Measurements from ENCODE around the gene NKX2-3. TPM values are rescaled to one million over a fixed set of nuclear protein-coding genes. Genes with fewer than 3 reads are reported as not detected.

Gene NKX2-3
- total RNA-seq, 1 donor from 2014 or later, result not detected

DNA sequence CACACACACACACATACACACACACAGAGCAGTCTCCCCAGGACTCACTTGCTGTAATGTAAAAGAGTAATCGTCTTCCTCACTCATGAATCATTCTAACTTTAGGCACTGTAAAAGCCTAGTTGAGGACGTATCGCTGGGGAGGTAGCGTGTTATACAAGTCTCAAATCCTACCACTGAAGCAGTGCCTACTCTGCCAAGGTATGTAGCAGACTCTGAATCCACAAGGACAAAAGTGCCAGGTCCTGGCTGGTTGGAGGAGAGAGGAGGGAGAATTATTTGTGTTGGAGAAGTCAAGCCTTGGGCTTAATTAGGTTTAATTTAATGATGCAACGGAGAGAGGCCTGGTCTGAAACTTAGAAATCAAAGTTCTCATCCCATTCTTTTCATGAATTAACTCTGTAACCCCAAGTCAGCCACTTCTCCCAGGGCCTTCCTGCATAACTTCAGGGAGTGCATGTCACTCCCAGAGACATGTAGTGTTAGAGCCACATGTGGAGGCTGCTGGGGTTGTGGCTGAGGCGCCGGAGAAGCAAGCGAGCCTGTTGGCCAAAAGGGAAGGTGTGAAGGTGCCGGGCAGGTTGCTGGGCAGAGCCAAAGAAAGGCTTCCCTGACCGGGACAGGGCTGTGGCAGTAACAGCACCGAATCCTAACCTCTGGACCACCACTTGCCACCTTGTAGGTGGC, 36.7 kb downstream of the NKX2-3 start:
- Histone ChIP-seq H3K4me1 (ENCODE audit: insufficient read depth, low read length) (no peaks in the 10 kb centered on the region), H3K4me3 (ENCODE audit: insufficient read depth, low read depth, low read length) (no peak overlapping the region), H3K9me3 (ENCODE audit: insufficient read depth, low read depth, low read length) (no peaks in the 10 kb centered on the region), H3K79me2 (ENCODE audit: insufficient read depth, low read length) (no peaks in the 10 kb centered on the region), H3K27ac (ENCODE audit: low read depth, low read length) (no peak overlapping the region), H3K27me3 (ENCODE audit: insufficient read depth, low read length) (peaks cover 3% of the 10 kb centered on the region), H4K20me1 (ENCODE audit: insufficient read depth, low read length) (no peaks in the 10 kb centered on the region), H3K9ac (ENCODE audit: low read length) (no peak overlapping the region), H3K4me2 (ENCODE audit: low read length) (no peak overlapping the region), H3K36me3 (ENCODE audit: insufficient read depth, low read length) (no peaks in the 10 kb centered on the region), H2AFZ (ENCODE audit: low read depth, low read length) (no peak overlapping the region)
- DNase-seq (ENCODE audit: low read depth) (no peak), FAIRE-seq (no peak)
- no peak for TF ChIP-seq EZH2 (IDR thresholded peaks at IDR 0.05; ENCODE audit: insufficient read depth, low read length)
- no peak overlapping the region for H3K4me3 Mint-ChIP-seq (ENCODE audit: unreplicated experiment)
- peaks cover 18% of the 10 kb centered on the region for H3K27me3 Mint-ChIP-seq (ENCODE audit: low read depth, unreplicated experiment)
- H3K9me3 Mint-ChIP-seq (ENCODE audit: unreplicated experiment), result no peaks in the 10 kb centered on the region
- H3K27ac Mint-ChIP-seq (ENCODE audit: unreplicated experiment), result no peak overlapping the region
- H3K36me3 Mint-ChIP-seq (ENCODE audit: low read depth, unreplicated experiment), result no peaks in the 10 kb centered on the region
- no peaks in the 10 kb centered on the region for H3K4me1 Mint-ChIP-seq (ENCODE audit: low read depth, unreplicated experiment)

DNA sequence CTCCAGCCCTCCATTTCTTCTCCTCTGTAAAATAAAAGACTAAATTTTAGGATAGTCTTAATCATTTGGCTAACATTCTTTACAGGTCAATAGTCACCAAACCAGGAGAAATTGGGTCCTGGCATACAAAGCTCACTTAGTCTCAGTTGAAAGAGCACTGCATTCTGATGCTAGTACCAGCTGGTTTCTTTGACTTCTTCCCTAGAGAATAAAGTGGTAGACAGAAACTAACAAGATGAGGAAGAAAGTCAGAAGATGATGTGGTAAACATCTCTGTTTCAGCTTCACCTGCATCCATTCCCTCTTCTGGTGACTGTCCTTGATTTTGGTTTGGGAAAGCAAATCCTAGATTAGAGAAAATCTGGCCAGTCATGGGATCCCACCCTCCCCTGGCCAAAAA, 37.2 kb downstream of the NKX2-3 start:
- no peaks in the 10 kb centered on the region for H3K9me3 Mint-ChIP-seq (ENCODE audit: unreplicated experiment)
- H3K27ac Mint-ChIP-seq (ENCODE audit: unreplicated experiment), result no peak overlapping the region
- H3K9me3 ChIP-seq (ENCODE audit: insufficient read depth, low read depth, low read length), result no peaks in the 10 kb centered on the region
- no peaks in the 10 kb centered on the region for H3K79me2 ChIP-seq (ENCODE audit: insufficient read depth, low read length)
- FAIRE-seq (no peak), DNase-seq (ENCODE audit: low read depth) (no peak)
- H3K36me3 ChIP-seq (ENCODE audit: insufficient read depth, low read length), result no peaks in the 10 kb centered on the region
- H3K36me3 Mint-ChIP-seq (ENCODE audit: low read depth, unreplicated experiment), result no peaks in the 10 kb centered on the region
- H3K27me3 ChIP-seq (ENCODE audit: insufficient read depth, low read length), result peaks cover 3% of the 10 kb centered on the region
- H3K4me2 ChIP-seq (ENCODE audit: low read length), result no peak overlapping the region
- no peaks in the 10 kb centered on the region for H4K20me1 ChIP-seq (ENCODE audit: insufficient read depth, low read length)
- no peak overlapping the region for H3K4me3 Mint-ChIP-seq (ENCODE audit: unreplicated experiment)
- H3K27ac ChIP-seq (ENCODE audit: low read depth, low read length), result no peak overlapping the region
- H3K4me1 ChIP-seq (ENCODE audit: insufficient read depth, low read length), result no peaks in the 10 kb centered on the region
- H3K4me3 ChIP-seq (ENCODE audit: insufficient read depth, low read depth, low read length), result no peak overlapping the region
- TF ChIP-seq, protein P1, sequence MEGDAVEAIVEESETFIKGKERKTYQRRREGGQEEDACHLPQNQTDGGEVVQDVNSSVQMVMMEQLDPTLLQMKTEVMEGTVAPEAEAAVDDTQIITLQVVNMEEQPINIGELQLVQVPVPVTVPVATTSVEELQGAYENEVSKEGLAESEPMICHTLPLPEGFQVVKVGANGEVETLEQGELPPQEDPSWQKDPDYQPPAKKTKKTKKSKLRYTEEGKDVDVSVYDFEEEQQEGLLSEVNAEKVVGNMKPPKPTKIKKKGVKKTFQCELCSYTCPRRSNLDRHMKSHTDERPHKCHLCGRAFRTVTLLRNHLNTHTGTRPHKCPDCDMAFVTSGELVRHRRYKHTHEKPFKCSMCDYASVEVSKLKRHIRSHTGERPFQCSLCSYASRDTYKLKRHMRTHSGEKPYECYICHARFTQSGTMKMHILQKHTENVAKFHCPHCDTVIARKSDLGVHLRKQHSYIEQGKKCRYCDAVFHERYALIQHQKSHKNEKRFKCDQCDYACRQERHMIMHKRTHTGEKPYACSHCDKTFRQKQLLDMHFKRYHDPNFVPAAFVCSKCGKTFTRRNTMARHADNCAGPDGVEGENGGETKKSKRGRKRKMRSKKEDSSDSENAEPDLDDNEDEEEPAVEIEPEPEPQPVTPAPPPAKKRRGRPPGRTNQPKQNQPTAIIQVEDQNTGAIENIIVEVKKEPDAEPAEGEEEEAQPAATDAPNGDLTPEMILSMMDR (IDR thresholded peaks at IDR 0.05; ENCODE audit: insufficient read depth, low read depth, low read length), result no peak
- no peak for TF ChIP-seq EZH2 (IDR thresholded peaks at IDR 0.05; ENCODE audit: insufficient read depth, low read length)
- H3K27me3 Mint-ChIP-seq (ENCODE audit: low read depth, unreplicated experiment), result peaks cover 19% of the 10 kb centered on the region
- no peaks in the 10 kb centered on the region for H3K4me1 Mint-ChIP-seq (ENCODE audit: low read depth, unreplicated experiment)
- no peak overlapping the region for H2AFZ ChIP-seq (ENCODE audit: low read depth, low read length)
- H3K9ac ChIP-seq (ENCODE audit: low read length), result no peak overlapping the region

DNA sequence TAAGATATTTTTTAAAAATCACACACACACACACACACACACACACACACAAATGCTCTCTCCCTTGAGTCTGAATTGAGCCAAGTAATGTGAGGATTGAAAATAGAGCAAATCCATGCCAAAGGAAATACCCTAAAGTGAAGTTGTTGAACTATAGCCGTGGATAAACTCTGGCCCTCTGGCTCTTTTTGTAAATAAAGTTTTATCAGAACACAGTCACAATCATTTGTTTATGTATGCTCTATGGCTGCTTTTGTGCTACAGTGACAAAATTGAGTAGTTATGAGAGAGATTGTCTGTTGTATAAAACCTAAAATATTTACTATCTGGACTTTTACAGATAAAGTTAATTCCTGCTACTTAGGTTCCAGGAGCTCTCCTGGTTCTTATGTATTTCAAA, 39.1 kb downstream of the NKX2-3 start:
- Histone ChIP-seq H3K79me2 (ENCODE audit: insufficient read depth, low read length) (no peaks in the 10 kb centered on the region), H3K9ac (ENCODE audit: low read length) (no peak overlapping the region), H2AFZ (ENCODE audit: low read depth, low read length) (no peak overlapping the region), H3K4me1 (ENCODE audit: insufficient read depth, low read length) (no peaks in the 10 kb centered on the region), H3K36me3 (ENCODE audit: insufficient read depth, low read length) (no peaks in the 10 kb centered on the region), H3K27me3 (ENCODE audit: insufficient read depth, low read length) (peaks cover 1% of the 10 kb centered on the region), H3K27ac (ENCODE audit: low read depth, low read length) (no peak overlapping the region), H3K4me2 (ENCODE audit: low read length) (no peak overlapping the region), H3K4me3 (ENCODE audit: insufficient read depth, low read depth, low read length) (no peak overlapping the region), H4K20me1 (ENCODE audit: insufficient read depth, low read length) (no peaks in the 10 kb centered on the region), H3K9me3 (ENCODE audit: insufficient read depth, low read depth, low read length) (no peaks in the 10 kb centered on the region)
- TF ChIP-seq EZH2 (IDR thresholded peaks at IDR 0.05; ENCODE audit: insufficient read depth, low read length), result no peak
- TF ChIP-seq, protein P1 (IDR thresholded peaks at IDR 0.05; ENCODE audit: insufficient read depth, low read depth, low read length), result no peak
- H3K4me1 Mint-ChIP-seq (ENCODE audit: low read depth, unreplicated experiment), result no peaks in the 10 kb centered on the region
- no peak overlapping the region for H3K4me3 Mint-ChIP-seq (ENCODE audit: unreplicated experiment)
- H3K27ac Mint-ChIP-seq (ENCODE audit: unreplicated experiment), result no peak overlapping the region
- no peaks in the 10 kb centered on the region for H3K36me3 Mint-ChIP-seq (ENCODE audit: low read depth, unreplicated experiment)
- no peaks in the 10 kb centered on the region for H3K9me3 Mint-ChIP-seq (ENCODE audit: unreplicated experiment)
- H3K27me3 Mint-ChIP-seq (ENCODE audit: low read depth, unreplicated experiment), result peaks cover 16% of the 10 kb centered on the region
- FAIRE-seq (no peak), DNase-seq (ENCODE audit: low read depth) (no peak)

All from astrocyte (in vitro differentiated cells and primary cell).